Endodermal cell (in vitro differentiated cells): ENCODE measurements around the gene SPATA25. TPM values are rescaled to one million over a fixed set of nuclear protein-coding genes. Genes with fewer than 3 reads are reported as not detected.

Experiments
- DNase-seq: peaks from one replicate; pipeline ENCODE4 v3.0.0-alpha.2; 2017
- H3K27ac ChIP-seq: 2 replicates; pipeline ENCODE4 v1.5.1; 2013; ENCODE audit warnings: mild to moderate bottlenecking, low read depth, low read length, moderate library complexity
- H3K27me3 ChIP-seq: 2 replicates; pipeline ENCODE4 v1.6.1; 2013; ENCODE audit warnings: mild to moderate bottlenecking, low read length, moderate library complexity; ENCODE audit not compliant: insufficient read depth, control insufficient read depth, poor library complexity, severe bottlenecking
- H3K36me3 ChIP-seq: 2 replicates; pipeline ENCODE4 v1.7.0; 2013; ENCODE audit warnings: mild to moderate bottlenecking, low read length, moderate library complexity; ENCODE audit not compliant: control insufficient read depth, insufficient read depth
- H3K4me1 ChIP-seq: one replicate; pipeline ENCODE4 v1.7.0; 2013; ENCODE audit warnings: low read length; ENCODE audit not compliant: control insufficient read depth, insufficient read depth
- H3K4me3 ChIP-seq: 2 replicates; pipeline ENCODE4 v1.5.1; 2013; ENCODE audit warnings: mild to moderate bottlenecking, low read length, moderate library complexity
- H3K9ac ChIP-seq: 2 replicates; pipeline ENCODE4 v1.6.1; 2013; ENCODE audit warnings: mild to moderate bottlenecking, low read length, moderate library complexity; ENCODE audit not compliant: poor library complexity, severe bottlenecking; ENCODE audit errors: extremely low read depth
- H3K9me3 ChIP-seq: 2 replicates; pipeline ENCODE4 v1.6.1; 2013; ENCODE audit warnings: mild to moderate bottlenecking, low read length, moderate library complexity; ENCODE audit not compliant: control insufficient read depth
- H3K27ac Mint-ChIP-seq: 2 replicates; pipeline ENCODE4 v1.8.0; 2020; ENCODE audit warnings: mixed read lengths
- H3K27me3 Mint-ChIP-seq: 2 replicates; pipeline ENCODE4 v1.8.0; 2021; ENCODE audit warnings: mild to moderate bottlenecking, mixed read lengths; ENCODE audit not compliant: insufficient read depth
- H3K36me3 Mint-ChIP-seq: 2 replicates; pipeline ENCODE4 v1.8.0; 2020; ENCODE audit warnings: low read depth, mixed read lengths
- H3K4me1 Mint-ChIP-seq: 2 replicates; pipeline ENCODE4 v1.8.0; 2020; ENCODE audit warnings: mixed read lengths
- H3K4me3 Mint-ChIP-seq: 2 replicates; pipeline ENCODE4 v1.8.0; 2020; ENCODE audit warnings: mild to moderate bottlenecking, moderate library complexity, mixed read lengths
- H3K9me3 Mint-ChIP-seq: 2 replicates; pipeline ENCODE4 v1.8.0; 2020; ENCODE audit warnings: mild to moderate bottlenecking, mixed read lengths
- WGBS, 2 experiments: methylation state at CpG; one replicate each; pipeline versions ENCODE4 v1.1.5 to v1.1.7; 2013; ENCODE audit warnings: missing lambda C conversion rate in 2 of 2, mixed read lengths in 1 of 2; ENCODE audit not compliant: insufficient coverage in 1 of 2, insufficient read length in 1 of 2; 5-methylcytosine and 5-hydroxymethylcytosine counted together
- total RNA-seq, 2 donors: library from RNA; stranded (reverse); fragmentation: NEBNext Ultra II Directional in 1 of 2; extraction: Animal tissue kit (Norgen Biotek cat#: 25700) in 1 of 2; gene quantifications; 2 replicates in 1 of 2; 3 replicates in 1 of 2; pipeline ENCODE4 v1.2.1, GENCODE V29; 2021
- TF ChIP-seq, protein P1 (sequence below): fragments of 200-600 bp; sonication (generic); conservative IDR thresholded peaks from 2 replicates; pipeline ENCODE4 v1.5.0; 2021; ENCODE audit warnings: antibody characterized with exemption, mild to moderate bottlenecking

Gene SPATA25
- total RNA-seq, 2 donors from 2014 or later = 2.2 to 2.6 TPM

DNA sequence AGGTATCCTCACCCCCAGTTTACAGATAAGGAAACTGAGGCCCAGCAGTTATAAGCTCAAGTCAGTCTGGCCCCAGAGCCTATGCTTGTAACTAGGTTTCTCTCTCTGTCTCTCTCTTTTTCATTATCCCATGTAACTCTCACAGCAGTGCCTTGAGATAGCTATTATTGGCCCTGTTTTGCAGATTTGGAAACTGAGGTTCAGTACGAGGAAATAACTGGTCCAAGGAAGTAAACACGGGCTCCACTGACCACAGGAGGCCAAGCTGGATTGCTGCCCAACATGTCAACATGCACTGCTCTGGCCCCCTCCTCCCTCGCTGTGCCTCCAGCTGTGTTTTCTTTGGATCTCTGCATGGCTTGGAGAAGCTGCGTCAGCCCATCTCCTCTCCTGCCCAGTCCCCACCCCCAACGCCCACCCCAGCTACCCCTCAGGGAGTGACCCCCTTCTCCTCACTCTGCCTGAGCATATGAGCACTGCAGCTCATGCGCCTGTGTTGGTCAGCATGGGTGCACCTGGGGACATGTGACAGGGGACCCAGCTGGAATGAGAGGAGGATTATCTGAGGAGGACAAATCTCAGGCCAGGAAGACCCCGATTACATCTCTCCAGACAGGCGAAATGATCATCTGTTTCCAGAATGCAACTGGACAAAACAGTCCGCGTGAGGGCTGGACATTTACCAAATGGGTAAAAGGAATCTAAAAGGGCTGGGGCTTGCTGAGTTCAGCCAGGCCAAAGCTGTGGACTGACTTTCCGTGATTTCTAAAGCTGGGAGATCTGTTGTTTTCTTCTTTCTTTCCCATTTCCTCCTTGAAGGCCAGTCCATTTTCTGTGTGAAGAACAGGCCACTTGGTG lies 32.3 kb upstream of the SPATA25 start:
- Mint-ChIP-seq H3K4me1 (peaks cover under 1% of the 10 kb centered on the region), H3K36me3 (no peaks in the 10 kb centered on the region), H3K4me3 (no peak overlapping the region), H3K27ac (no peak overlapping the region), H3K27me3 (peaks cover 25% of the 10 kb centered on the region), H3K9me3 (no peaks in the 10 kb centered on the region)
- 79 to 81% methylated on average over 8 to 11 of the region's 11 CpGs for WGBS, 2 experiments
- H3K9ac ChIP-seq = no peak overlapping the region
- H3K36me3 ChIP-seq = no peaks in the 10 kb centered on the region
- H3K4me1 ChIP-seq = no peaks in the 10 kb centered on the region
- H3K27me3 ChIP-seq = peaks cover 6% of the 10 kb centered on the region
- TF ChIP-seq, protein P1, sequence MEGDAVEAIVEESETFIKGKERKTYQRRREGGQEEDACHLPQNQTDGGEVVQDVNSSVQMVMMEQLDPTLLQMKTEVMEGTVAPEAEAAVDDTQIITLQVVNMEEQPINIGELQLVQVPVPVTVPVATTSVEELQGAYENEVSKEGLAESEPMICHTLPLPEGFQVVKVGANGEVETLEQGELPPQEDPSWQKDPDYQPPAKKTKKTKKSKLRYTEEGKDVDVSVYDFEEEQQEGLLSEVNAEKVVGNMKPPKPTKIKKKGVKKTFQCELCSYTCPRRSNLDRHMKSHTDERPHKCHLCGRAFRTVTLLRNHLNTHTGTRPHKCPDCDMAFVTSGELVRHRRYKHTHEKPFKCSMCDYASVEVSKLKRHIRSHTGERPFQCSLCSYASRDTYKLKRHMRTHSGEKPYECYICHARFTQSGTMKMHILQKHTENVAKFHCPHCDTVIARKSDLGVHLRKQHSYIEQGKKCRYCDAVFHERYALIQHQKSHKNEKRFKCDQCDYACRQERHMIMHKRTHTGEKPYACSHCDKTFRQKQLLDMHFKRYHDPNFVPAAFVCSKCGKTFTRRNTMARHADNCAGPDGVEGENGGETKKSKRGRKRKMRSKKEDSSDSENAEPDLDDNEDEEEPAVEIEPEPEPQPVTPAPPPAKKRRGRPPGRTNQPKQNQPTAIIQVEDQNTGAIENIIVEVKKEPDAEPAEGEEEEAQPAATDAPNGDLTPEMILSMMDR = no peak
- H3K9me3 ChIP-seq = no peaks in the 10 kb centered on the region
- no peak for DNase-seq
- no peak overlapping the region for H3K27ac ChIP-seq
- H3K4me3 ChIP-seq = no peak overlapping the region

DNA sequence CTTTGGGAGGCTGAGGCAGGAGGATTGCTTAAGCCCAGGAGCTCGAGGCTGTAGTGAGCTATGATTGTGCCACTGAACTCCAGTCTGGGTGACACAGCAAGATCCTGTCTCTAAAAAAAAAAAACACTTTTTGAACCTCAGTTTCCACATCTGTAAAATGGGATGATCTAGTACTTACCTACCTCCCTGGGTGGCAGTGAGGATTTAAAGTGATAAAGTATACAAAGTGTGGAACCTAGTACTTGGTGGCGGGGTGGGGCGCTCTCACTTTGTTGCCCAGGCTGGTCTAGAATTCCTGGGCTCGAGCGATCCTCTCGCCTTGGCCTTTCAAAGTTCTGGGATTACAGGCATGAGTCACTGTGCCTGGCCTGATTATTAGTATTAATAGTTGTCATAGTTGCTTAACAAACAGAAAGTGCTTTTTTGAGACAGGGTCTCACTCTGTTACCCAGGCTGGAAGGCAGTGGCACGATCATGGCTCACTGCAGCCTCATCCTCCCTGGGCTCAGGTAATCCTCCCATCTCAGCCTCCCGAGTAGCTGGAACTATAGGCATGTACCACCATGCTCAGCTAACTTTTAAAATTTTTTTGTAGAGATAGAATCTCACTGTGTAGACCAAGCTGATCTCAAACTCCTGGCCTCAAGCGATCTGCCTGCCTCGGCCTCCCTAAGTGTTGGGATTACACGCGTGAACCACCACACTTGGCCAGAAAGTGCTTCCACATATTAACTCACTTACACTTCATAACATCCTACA lies 31.5 kb upstream of the SPATA25 start:
- Histone ChIP-seq H3K4me3 (no peak overlapping the region), H3K4me1 (no peaks in the 10 kb centered on the region), H3K9ac (no peak overlapping the region), H3K27me3 (peaks cover 6% of the 10 kb centered on the region), H3K36me3 (no peaks in the 10 kb centered on the region), H3K9me3 (no peaks in the 10 kb centered on the region), H3K27ac (no peak overlapping the region)
- H3K4me3 Mint-ChIP-seq = no peak overlapping the region
- no peak overlapping the region for H3K27ac Mint-ChIP-seq
- TF ChIP-seq, protein P1 = no peak
- peaks cover 29% of the 10 kb centered on the region for H3K27me3 Mint-ChIP-seq
- H3K36me3 Mint-ChIP-seq = no peaks in the 10 kb centered on the region
- no peaks in the 10 kb centered on the region for H3K9me3 Mint-ChIP-seq
- DNase-seq = no peak
- WGBS, 2 experiments = 95% methylated on average over 7 to 12 of the region's 12 CpGs
- peaks cover 7% of the 10 kb centered on the region for H3K4me1 Mint-ChIP-seq

DNA sequence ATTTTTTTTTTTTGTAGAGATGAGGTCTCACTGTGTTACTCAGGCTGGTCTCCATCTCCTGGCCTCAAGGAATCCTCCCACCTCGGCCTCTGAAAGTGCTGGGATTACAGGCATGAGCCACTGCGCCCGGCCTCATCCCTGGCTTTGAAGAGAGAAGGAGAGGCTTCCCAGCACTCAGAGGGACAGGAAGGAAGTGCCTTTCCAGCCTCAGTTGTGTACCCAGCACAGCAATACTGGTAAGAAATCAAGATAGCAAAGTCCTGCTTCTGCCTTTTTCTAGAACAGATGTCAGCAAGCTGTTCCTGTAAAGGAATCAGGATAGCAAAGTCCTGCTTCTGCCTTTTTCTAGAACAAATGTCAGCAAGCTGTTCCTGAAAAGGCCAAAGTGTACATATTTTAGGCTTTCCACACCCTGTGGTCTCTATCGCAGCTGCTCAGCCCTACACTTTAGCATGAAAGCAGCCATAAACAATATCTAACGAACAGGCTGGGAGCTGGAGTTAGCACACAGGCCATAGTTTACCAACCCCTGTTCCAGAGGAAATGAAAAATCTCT lies 30.8 kb upstream of the SPATA25 start:
- no peaks in the 10 kb centered on the region for H3K36me3 Mint-ChIP-seq
- H3K27me3 Mint-ChIP-seq = peaks cover 29% of the 10 kb centered on the region
- 92 to 98% methylated on average over 5 of the region's 5 CpGs for WGBS, 2 experiments
- no peak overlapping the region for H3K27ac ChIP-seq
- no peaks in the 10 kb centered on the region for H3K9me3 ChIP-seq
- H3K4me1 Mint-ChIP-seq = peaks cover 7% of the 10 kb centered on the region
- H3K9ac ChIP-seq = no peak overlapping the region
- H3K4me1 ChIP-seq = no peaks in the 10 kb centered on the region
- no peak overlapping the region for H3K4me3 Mint-ChIP-seq
- no peaks in the 10 kb centered on the region for H3K36me3 ChIP-seq
- H3K4me3 ChIP-seq = no peak overlapping the region
- no peak for DNase-seq
- no peaks in the 10 kb centered on the region for H3K9me3 Mint-ChIP-seq
- TF ChIP-seq, protein P1 = no peak
- peaks cover 6% of the 10 kb centered on the region for H3K27me3 ChIP-seq
- no peak overlapping the region for H3K27ac Mint-ChIP-seq
